Measurements from ENCODE around the gene ARSA.
"Not testable (repeated sequence)": the region's sequence is repeated elsewhere in the genome, so short reads cannot be mapped to it uniquely, and the experiment has no call there.

ARSA gene

DNA sequence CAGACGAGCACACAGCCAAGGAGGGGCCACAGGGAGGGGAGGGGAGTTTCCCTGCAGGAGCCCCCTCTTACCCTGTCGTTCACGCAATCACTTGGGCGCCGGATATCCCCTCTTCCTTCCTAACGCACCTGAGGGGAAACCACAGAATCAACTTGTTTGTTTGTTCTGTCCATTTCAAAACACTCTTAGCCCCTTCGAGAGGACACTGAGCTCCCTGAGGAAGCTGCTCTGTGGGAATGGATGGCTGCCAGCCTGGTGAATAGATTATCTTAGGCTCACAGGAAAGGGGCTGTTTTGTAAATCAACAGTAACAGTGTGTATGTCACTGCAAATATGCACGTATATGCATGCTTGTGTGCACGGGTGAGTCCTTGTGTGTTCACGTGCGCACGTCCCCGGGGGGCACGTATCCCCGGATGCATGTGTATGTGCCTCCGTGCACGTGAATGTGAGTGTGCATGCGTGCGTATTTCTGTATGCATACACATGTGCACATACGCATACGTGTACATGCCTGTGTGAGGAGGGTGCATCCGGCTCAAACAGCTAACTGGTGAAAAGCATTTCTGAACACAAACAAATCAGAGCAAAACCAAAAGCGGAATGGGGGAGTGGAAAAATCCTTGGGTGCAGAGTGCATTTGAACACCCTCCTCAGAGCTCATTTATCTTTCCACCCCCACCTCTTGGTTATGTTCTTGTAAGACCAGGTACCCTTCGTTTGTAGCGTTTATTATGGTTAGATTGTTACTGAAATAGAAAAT, 7.2 kb downstream of the ARSA start:
- no peak for DNase-seq

DNA sequence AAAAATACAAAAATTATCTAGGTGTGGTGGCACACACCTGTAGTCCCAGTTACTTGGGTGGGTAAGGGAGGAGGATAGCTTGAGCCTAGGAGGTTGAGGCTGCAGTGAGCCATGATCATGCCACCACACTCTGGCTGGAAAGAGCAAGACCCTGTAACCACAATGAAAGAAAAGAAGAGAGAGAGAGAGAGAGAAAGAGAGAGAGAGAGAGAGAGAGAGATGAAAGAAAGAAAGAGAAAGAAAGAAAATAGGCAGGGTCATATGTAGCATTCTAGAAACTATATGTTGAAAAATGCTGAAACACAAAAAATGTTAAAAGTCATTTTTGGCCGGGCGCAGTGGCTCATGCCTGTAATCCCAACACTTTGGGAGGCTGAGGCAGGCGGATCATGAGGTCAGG, 13.7 kb downstream of the ARSA start:
- DNase-seq, result not testable (repeated sequence)

DNA sequence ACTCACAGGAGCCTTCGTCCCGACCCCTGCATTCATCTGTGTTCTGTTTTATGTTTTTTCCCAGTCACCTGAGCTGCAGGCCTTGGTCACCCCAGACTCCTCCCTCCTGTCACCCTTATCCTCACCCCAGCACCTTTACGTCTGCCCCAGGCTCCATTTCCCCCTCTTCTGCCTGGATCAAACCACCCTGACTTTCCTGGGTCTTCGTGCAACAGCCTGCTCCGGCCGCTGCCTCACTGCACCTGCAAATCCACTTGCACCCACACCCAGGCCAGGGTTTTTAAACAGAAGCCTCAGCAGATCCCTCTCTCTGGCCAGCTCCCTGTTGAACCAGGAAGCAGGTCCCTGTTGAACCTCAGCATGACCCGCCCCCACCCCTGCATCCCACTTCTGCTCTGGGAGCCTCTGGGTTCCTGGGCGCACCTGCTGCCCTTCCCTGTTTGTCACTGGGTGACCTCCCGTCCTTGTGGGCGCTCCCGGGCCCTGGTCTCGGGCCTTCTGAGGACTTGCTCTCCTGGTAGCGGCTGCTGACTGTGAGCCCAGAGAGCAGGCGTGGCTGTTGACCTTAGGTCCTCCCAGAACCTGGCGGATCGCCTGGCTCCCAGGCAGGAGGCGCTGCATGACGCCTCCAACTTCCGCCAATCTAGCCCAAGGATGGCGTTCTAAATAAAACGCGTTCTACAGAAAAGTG, 14.5 kb downstream of the ARSA start:
- DNase-seq, result no peak

DNA sequence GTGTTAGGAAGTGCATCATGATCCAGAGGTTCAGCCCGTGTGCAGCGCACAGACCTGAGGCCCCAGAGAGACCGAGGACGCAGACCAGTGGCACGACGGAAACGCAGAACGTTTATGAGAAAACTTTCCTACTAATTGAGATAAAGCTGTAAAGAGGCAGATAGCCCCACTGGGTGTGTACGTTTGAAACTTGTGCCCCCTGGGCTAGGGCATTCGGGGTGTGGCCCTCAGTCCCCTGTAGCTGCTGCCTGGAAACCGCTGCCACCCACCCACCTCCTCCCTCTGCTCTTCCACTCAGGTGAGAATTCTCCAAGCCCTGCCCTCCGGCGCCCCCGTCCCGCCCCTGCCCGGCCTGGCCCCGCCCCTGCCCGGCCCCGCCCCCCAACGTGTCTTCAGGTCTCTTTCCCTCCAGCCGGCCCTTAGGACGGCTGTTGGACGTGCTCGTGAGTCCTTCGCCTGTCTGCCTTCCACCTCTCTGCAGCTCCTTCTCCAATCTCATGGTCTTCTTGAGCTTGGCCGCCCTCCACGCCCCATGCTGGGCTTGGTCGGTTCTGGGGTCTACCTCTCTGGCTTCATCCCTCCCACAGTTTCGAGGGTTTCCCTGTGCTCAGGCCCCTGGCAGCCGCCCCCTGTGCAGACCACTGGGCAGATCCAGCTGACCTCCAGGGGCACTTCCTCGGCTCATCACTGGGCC, 15.3 kb downstream of the ARSA start:
- DNase-seq, result no peak

DNA sequence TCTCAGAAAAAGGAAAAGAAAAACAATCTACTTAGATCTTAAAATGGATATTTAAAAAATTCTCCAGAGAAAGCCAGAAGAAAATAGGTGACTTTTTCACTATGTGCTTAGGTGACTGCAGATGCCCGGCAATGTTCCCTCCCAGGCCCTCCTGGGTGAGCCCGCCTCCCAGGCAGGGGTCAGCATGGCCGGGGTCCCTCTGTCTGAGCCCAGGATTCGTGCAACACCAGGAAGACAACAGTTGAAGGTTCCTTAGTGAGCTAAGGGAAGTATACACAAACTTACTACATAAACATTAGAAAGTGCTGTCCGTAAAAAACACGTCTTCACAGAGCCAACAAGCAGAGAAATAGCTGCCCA, 15.8 kb downstream of the ARSA start:
- DNase-seq, result no peak

DNA sequence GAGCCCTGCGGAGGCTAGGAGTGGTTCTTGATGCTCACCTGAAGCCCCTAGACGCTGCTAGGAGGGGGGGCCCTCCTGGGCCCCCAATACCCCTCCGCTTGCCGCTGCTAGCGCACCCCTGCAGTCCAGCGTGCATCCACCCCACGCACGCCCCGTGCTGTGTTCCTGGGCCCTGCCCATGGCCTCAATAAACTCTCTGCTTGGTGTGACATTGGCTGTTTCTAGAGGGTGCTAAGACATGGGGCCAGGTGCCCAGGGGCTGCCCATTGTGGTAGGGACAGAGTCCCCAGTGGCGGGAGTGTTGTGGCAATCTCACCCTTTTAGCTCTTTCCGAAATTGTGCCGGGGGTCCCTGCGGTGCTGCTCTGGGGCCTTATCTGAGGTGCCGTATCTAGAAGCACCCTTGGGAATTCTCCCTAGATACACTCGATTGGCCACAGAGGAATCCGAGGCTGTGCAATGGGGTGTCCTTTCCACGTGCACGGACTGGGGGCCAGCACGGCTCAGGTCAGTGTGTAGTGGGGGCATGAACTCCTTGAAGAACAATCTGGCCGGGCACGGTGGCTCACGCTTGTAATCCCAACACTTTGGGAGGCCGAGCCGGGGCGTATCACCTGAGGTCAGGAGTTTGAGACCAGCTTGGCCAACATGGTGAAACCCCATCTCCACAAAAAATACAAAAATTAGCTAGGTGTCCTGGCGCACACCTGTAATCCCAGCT, 16.5 kb downstream of the ARSA start:
- no peak for DNase-seq

DNA sequence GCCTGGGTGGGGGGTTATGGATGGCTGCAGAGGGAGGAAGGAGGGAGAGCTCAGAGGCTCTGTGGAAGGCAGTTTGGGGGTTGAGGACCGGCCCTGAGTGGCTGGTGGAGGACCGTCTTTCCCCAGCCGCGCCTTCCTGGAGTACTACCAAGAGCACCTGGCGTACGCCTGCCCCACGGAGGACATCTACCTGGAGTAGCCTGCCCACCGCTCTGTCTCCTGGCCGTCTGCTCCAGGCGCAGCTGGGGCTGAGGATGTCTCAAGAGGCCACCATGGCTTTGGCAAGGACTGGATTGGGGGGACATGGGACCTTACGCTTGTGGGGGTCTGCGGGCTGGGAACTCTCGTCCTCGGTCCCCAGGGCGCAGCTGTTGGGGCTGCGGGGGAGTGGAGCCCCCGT, 17.4 kb downstream of the ARSA start:
- DNase-seq, result no peak

DNA sequence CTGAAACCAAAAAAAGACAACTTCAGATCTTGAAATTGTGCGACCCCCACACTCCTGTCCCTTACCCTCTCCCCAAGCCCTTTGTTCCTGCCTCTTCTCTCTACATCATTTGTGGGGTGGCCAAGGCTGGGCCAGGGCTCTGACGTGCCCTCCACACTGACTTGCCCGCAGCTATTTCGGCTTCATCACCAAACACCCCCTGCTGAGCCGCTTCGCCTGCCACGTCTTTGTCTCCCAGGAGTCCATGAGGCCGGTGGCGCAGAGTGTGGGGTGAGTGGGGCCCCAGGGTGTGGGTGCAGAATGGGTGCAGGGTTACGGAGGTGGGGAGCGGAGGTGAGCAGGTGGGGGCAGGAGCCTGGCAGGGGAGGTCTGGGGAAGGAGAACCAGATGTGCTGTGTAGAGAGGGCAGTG, 17.9 kb downstream of the ARSA start:
- DNase-seq, result no peak

DNA sequence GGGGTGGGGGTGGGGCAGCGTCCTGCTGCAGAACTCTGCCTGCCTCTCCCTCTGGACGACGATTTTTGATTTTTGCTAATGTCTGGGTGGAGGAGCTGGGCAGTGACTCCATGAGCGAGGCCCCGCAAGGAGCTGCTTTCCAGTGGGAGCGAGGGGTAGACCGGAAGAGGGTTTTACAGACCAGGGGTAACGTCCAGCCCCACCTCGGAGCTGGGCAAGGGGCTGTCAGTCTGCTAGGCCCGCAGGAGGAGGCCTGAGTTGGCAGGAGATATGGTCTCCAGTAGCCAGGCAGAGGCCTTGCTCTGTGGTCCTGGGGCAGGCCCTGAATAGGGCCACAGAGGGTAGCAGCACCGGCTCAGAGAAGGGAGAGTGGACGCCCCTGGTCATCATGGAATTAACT, 18.4 kb downstream of the ARSA start:
- no peak for DNase-seq

DNA sequence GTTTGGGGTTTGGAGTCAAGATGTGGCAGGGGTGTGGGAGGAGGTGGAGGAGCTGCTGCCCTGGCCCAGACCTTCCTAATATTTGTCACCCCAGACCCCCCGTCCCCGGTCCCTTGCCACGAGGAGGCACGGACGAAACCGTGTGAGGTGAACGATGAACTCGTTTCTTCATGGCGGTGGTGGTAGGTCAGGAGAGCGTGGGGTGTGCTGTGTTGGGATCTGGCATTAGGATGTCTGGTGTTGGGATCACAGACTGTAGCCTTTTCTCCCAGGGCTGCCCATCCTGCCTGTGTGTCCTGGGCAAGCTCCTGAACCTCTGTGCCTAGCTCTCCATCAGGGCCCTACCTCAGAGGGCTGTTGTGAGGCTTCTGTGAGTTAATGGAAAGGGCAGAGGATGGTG, 19.0 kb downstream of the ARSA start:
- no peak for DNase-seq

DNA sequence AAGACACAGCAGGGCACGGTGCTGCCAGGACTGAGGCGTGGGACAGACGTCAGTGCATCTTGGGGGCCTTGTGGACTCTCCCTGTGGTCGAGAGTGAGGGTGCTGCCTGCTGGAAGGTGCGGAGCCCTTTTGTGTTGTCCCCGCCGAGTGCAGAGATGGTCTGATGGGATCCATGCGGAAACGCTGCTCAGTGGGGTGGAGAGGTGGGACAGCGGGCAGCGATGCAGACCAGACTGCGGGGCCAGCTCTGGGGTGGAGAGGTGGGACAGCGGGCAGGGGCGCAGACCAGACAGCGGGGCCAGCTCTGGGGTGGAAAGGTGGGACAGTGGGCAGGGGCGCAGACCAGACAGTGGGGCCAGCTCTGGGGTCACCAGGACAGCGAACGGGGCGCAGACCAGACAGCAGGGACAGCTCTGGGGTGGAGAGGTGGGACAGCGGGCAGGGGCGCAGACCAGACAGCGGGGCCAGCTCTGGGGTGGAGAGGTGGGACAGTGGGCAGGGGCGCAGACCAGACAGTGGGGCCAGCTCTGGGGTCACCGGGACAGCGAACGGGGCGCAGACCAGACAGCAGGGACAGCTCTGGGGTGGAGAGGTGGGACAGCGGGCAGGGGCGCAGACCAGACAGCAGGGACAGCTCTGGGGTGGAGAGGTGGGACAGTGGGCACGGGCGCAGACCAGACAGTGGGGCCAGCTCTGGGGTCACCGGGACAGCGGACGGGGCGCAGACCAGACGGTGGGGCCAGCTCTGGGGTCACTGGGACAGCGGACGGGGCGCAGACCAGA, 19.7 kb downstream of the ARSA start:
- DNase-seq, result not testable (repeated sequence)

DNA sequence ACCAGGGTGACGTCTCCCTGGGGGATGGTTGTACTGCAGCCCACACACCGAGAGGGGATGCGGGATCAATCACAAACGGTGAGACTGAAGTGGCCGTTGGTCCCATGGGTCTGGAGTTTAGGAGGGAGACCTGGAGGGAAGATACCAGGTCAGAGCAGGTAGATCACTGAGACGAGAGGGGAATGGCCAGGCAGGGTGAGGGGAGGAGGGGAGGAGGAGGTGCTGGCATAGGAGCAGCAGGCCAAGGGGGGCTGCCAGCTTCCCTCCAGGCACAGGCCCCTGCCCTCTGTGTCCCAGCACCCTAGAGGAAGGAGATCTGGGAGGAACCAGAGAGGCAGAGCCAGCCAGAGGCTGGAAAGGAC, 20.3 kb downstream of the ARSA start:
- DNase-seq, result no peak

DNA sequence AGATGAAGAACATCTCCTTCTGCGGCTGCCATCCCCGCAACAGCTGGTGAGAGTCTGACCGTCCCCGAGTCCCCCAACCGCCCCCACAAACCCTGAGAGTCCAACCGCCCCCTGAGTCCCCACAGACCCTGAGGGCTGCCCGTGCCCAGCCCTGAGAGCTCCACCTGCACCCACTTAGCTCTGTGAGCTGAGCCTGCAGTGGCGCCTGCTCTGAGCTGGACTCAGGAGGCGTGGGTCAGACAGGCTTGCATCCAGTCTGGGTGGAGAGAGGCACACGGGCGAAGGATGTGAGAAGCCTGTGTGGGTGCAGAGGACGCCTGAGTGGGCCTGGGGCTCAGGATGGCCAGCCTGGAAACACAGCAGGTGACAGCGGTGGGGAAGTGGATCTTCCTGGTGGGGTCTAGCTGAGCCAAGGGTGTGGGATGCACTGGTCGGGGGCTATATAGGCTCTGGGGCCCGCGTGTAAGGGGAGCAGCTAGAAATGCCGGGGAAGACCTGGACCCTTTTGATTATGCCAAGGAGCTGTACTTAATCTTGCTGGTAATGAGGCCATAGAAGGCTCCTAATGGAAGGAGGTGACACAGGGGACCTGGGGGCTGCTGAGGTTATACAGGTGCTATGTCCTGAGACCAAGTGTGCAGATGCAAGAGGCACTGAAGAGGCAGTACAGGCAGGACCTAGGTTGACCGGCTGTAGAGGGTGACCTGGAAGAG, 20.9 kb downstream of the ARSA start:
- no peak for DNase-seq

DNA sequence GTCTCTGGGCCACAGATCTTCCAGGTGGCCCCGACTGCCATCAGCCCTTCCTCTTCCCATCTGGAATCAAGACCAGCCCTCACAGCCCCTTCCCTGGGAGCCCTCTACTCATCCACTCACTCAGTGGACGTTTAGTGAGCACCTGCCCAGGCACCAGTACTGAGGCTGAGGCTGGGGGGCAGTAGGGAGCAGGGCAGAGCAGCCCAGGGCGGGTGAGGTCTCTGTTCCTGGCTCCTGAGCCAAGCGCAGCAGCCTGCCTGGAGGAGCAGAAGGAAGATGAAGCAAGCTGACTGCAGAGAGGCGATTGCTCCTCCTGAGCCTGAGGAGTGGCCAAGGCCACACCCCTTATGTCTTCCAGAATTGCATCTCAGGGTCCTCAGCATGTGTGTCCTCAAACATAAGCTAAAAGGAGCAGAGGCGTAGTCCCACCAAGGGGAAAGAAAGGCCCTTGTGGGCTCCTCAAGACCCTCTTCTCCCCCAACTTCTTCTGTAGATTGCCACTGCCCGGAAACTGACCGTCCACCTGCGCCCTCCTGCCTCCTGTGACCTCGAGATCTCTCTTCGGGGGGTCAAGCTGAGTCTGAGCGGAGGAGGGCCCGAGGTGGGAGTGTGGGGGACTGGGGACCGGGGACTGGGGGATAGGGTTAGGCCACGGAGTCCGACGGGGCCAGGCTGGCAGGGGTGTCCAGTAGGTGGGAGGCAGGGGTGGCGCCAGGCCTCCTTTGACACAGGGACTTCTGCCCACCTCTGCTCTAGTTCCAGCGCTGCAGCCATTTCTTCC, 21.6 kb downstream of the ARSA start:
- DNase-seq, result no peak

DNA sequence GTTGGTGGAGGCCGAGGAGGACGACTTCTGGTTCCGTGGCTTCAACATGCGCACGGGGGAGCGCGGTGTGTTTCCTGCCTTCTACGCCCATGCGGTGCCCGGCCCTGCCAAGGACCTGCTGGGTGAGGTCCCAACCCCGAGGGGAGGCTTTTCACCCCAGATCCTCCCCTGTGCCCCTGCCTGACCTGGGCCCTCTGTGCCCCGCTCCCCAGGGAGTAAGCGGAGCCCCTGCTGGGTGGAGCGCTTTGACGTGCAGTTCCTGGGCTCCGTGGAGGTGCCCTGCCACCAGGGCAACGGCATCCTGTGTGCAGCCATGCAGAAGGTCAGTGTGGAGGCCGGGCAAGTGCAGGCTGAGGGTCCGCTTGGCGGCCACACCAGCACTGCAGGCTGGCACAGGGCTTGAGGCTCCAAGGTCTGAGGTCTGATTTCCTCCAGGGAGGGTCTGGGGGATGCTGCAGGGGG, 22.3 kb downstream of the ARSA start:
- no peak for DNase-seq

DNA sequence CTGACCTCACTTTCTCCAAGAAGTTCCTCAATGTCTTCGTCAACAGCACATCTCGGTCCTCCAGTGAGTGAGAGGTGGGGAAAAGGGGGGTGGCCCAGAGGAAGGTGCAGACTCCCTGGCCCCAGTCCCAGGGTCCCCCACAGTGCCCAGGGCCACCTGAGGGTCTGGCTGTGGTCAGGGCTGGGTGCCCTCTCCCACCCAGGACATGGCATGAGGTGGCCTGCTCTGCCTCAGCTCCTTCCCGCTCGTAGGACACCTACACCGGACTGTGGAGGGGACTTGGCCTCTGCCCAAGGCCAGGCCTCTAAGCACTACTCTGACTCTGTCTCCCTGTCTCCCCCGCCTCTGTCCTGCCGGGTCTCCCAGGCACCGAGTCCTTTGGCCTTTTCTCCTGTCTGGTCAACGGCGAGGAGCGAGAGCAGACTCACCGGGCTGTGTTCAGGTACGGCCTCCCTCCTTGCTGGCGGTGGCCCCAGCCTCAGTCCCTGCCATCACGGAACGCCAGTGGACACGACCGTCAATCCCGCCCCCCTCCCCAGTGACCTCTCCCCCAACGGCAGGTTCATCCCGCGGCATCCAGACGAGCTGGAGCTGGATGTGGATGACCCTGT, 22.8 kb downstream of the ARSA start:
- no peak for DNase-seq

DNA sequence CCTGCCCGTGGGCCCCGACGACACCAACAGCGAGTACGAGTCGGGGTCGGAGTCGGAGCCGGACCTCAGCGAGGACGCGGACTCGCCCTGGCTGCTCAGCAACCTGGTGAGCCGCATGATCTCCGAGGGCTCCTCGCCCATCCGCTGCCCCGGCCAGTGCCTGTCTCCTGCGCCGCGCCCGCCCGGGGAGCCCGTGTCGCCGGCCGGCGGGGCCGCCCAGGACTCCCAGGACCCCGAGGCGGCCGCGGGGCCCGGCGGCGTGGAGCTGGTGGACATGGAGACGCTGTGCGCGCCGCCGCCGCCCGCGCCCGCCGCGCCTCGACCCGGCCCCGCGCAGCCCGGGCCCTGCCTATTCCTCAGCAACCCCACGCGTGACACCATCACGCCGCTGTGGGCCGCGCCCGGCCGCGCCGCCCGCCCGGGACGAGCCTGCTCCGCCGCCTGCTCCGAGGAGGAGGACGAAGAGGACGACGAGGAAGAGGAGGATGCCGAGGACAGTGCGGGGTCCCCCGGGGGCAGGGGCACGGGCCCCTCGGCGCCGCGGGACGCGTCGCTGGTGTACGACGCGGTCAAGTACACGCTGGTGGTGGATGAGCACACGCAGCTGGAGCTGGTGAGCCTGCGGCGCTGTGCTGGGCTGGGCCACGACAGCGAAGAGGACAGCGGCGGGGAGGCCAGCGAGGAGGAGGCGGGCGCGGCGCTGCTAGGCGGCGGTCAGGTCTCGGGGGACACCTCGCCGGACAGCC, 23.5 kb downstream of the ARSA start:
- DNase-seq, result no peak

DNA sequence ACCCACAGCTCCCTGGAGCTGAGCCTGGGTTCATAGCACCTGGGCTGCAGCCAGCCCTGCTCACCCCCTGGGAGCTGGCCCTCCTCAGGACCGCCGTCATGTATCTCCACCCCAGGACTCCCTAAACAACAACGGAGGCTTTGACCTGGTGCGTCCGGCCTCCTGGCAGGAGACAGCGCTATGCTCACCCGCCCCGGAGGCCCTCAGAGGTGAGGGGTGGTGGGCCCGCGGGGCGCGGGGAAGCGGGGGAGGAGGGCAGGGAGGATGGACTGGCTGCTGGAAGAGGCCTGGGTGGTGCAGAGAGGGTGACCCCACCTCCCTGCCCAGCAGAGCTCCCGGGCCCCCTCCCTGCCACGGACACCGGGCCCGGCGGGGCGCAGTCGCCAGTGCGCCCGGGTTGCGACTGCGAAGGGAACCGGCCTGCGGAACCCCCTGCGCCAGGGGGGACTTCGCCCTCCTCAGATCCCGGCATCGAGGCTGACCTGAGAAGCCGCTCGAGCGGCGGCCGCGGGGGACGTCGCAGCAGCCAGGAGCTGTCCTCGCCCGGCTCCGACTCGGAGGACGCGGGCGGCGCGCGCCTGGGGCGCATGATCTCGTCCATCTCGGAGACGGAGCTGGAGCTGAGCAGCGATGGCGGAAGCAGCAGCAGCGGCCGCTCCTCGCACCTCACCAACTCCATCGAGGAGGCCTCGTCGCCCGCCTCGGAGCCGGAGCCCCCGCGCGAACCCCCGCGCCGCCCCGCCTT, 24.3 kb downstream of the ARSA start:
- DNase-seq, result no peak

DNA sequence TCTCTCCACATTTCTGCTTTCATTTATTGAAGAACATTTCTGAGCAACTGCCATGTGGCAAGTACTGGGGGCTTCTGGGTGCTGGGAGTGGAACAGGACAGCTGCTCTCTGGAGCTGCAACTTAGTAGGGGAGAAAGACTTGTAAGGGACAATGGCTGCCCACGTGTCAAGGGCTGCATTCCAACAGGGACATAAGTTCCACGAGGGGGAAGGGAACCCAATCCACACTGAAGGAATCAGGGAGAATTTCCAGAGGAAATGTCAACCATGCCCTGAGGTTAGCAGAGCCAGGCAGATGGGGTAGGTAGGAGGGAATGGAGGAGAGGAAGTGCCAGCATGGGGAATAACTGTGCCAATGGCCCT, 25.6 kb downstream of the ARSA start:
- no peak for DNase-seq
